ENCODE measurements around the gene FRMD8. TPM values are rescaled to one million over a fixed set of nuclear protein-coding genes. Genes with fewer than 3 reads are reported as not detected.

The FRMD8 gene
- total and polyA plus RNA-seq, 9 of the 15 experiments (the other 6 are each of a cell fraction or from before 2014, with no cell fraction given): 4.5 to 54.5 (median 15.8) TPM

- TF ChIP-seq MITF (IDR thresholded peaks at IDR 0.05) (peak; percentile 100), ZFP91 (CRISPR knock-in tag; IDR thresholded peaks at IDR 0.05) (no peak), NFRKB (IDR thresholded peaks at IDR 0.05; ENCODE audit: low read depth) (peak; percentile 95), HNRNPH1 (optimal IDR thresholded peaks at IDR 0.05; ENCODE audit: low read depth, low read length) (no peak), ID3 (CRISPR knock-in tag; IDR thresholded peaks at IDR 0.05) (no peak), ID3 (tag; IDR thresholded peaks at IDR 0.05) (peak; percentile 14; the same call in 1 of the 2 replicates), ZNF239 (CRISPR knock-in tag; IDR thresholded peaks at IDR 0.05) (peak; percentile 38; the same call in 1 of the 2 replicates), THAP12 (CRISPR knock-in tag; IDR thresholded peaks at IDR 0.05) (peak; percentile 72; the same call in 1 of the 2 replicates), ZEB2 (IDR thresholded peaks at IDR 0.05) (no peak), JUNB (CRISPR knock-in tag; conservative IDR thresholded peaks at IDR 0.05) (peak; percentile 97), CBFA2T3 (IDR thresholded peaks at IDR 0.05) (peak; percentile 80), GABPA (tag; conservative IDR thresholded peaks at IDR 0.05; ENCODE audit: low read depth) (no peak), RHOXF2B (CRISPR knock-in tag; conservative IDR thresholded peaks at IDR 0.05) (no peak), NELFE (IDR thresholded peaks at IDR 0.05; ENCODE audit: insufficient read depth, insufficient read length) (no peak), TCF7 (IDR thresholded peaks at IDR 0.05; ENCODE audit: borderline replicate concordance) (no peak), FIP1L1 (IDR thresholded peaks at IDR 0.05; ENCODE audit: low read depth, low read length, poor library complexity, severe bottlenecking) (peak; percentile 17), CREB3 (tag; conservative IDR thresholded peaks at IDR 0.05; ENCODE audit: low read depth) (0 out of 2 replicates have a peak, but pooled peaks have one; percentile 26), EP300 (IDR thresholded peaks at IDR 0.05; ENCODE audit: low read length) (peak; percentile 86), ERF (CRISPR knock-in tag; IDR thresholded peaks at IDR 0.05) (peak; percentile 92), BRCA1 (IDR thresholded peaks at IDR 0.05) (no peak), BRCA1 (CRISPR knock-in tag; IDR thresholded peaks at IDR 0.05) (no peak), TFAM (CRISPR knock-in tag; conservative IDR thresholded peaks at IDR 0.05) (no peak), ZNF644 (tag; IDR thresholded peaks at IDR 0.05; ENCODE audit: low read depth) (peak; percentile 26; the same call in 1 of the 2 replicates)
These were observed 35.6 kb downstream of the FRMD8 start (continued) for GRCh38 chr11:65421794-65422632.

Measured in K562 (cell line).